HepG2 (cell line): Measurements from ENCODE around the gene NGDN. TPM values are rescaled to one million over a fixed set of nuclear protein-coding genes. Genes with fewer than 3 reads are reported as not detected.

Source experiments
- BCL6 ChIP-seq: IDR thresholded peaks from 2 replicates; pipeline ENCODE4 v1.6.1; 2016; ENCODE audit warnings: missing genetic modification reagents, missing compliant biosample characterization
- E2F5 ChIP-seq: sonication (generic); formaldehyde crosslinking; conservative IDR thresholded peaks from 2 replicates; pipeline ENCODE4 v1.4.0; 2020; ENCODE audit warnings: missing genetic modification reagents
- HIC2 ChIP-seq: sonication (generic); formaldehyde crosslinking; IDR thresholded peaks from 2 replicates; pipeline ENCODE4 v1.9.0; 2022; ENCODE audit warnings: low read depth, missing genetic modification reagents
- JUNB ChIP-seq: sonication (generic); formaldehyde crosslinking; IDR thresholded peaks from 2 replicates; pipeline ENCODE4 v1.8.0; 2022; ENCODE audit warnings: missing genetic modification reagents, mild to moderate bottlenecking, borderline replicate concordance
- KDM5A ChIP-seq: fragments of 200-600 bp; sonication (generic); IDR thresholded peaks from 2 replicates; pipeline ENCODE4 v1.7.0; 2018; ENCODE audit warnings: antibody characterized with exemption, mild to moderate bottlenecking, low read length, borderline replicate concordance
- KMT2A ChIP-seq: sonication (generic); formaldehyde crosslinking; IDR thresholded peaks from 2 replicates; pipeline ENCODE4 v1.4.0; 2020; ENCODE audit warnings: missing genetic modification reagents
- LCORL ChIP-seq, 2 experiments: fragments of 450-650 bp in 1 of 2; sonication (generic) in 1 of 2; formaldehyde crosslinking in 1 of 2; IDR thresholded peaks; 2 replicates each; pipeline versions ENCODE4 v1.5.0 to v1.6.1; 2017 to 2020; ENCODE audit warnings: antibody characterized with exemption in 1 of 2, missing genetic modification reagents in 1 of 2
- REST ChIP-seq, 2 experiments: IDR thresholded peaks; 2 replicates each; pipeline ENCODE4 v1.6.1; 2011 to 2012; ENCODE audit warnings: low read length in 2 of 2, borderline replicate concordance in 1 of 2, low read depth in 1 of 2, mild to moderate bottlenecking in 1 of 2, moderate library complexity in 1 of 2
- SP4 ChIP-seq: sonication (generic); formaldehyde crosslinking; IDR thresholded peaks from 2 replicates; pipeline ENCODE4 v1.8.1; 2023; ENCODE audit warnings: mild to moderate bottlenecking, missing genetic modification reagents
- TAF15 ChIP-seq: fragments of 200-400 bp; formaldehyde crosslinking; IDR thresholded peaks from one replicate; pipeline ENCODE4 v1.6.1; 2018; ENCODE audit warnings: mild to moderate bottlenecking, low read depth, low read length; ENCODE audit not compliant: poor library complexity, severe bottlenecking
- TBX3 ChIP-seq: fragments of 450-650 bp; IDR thresholded peaks from 2 replicates; pipeline ENCODE4 v1.6.1; 2017; ENCODE audit warnings: antibody characterized with exemption, mild to moderate bottlenecking, inconsistent platforms, borderline replicate concordance
- ZBTB37 ChIP-seq: sonication (generic); formaldehyde crosslinking; IDR thresholded peaks from 2 replicates; pipeline ENCODE4 v1.4.0; 2020; ENCODE audit warnings: mild to moderate bottlenecking, missing genetic modification reagents
- ZC3H4 ChIP-seq: sonication (generic); formaldehyde crosslinking; IDR thresholded peaks from 2 replicates; pipeline ENCODE4 v1.4.0; 2020; ENCODE audit warnings: missing genetic modification reagents, borderline replicate concordance
- ZFP90 ChIP-seq: sonication (generic); formaldehyde crosslinking; IDR thresholded peaks from 2 replicates; pipeline ENCODE4 v1.8.0; 2022; ENCODE audit warnings: missing genetic modification reagents, mild to moderate bottlenecking, inconsistent platforms, borderline replicate concordance
- ZNF713 ChIP-seq: sonication (generic); formaldehyde crosslinking; IDR thresholded peaks from 2 replicates; pipeline ENCODE4 v1.4.0; 2020; ENCODE audit warnings: mild to moderate bottlenecking, missing genetic modification reagents
- polyA plus RNA-seq, 8 experiments: library from polyadenylated mRNA; depleted of rRNA in 3 of 8; stranded (reverse) in 7 of 8; unstranded in 1 of 8; fragments of >200 nt; fragmentation: Illumina TruSeq in 4 of 8; extraction: Trizol in 4 of 8; gene quantifications; 2 replicates each; pipeline versions ENCODE4 v1.2.1 to v1.2.3, GENCODE V29; 2011 to 2016; ENCODE audit warnings: low read depth in 4 of 8, missing spikeins in 1 of 8, mixed read lengths in 1 of 8; ENCODE audit not compliant: insufficient read depth in 1 of 8
- total RNA-seq, 5 experiments: library from RNA; depleted of rRNA; stranded (reverse); fragments of >200 nt; fragmentation: Illumina TruSeq; extraction: Trizol; gene quantifications; 2 replicates each; pipeline ENCODE4 v1.2.3, GENCODE V29; 2016; ENCODE audit warnings: low read depth in 1 of 5

Gene NGDN
- total and polyA plus RNA-seq, 2 of the 13 experiments (the other 11 are each of a cell fraction or from before 2014, with no cell fraction given), result 154 to 216 TPM

- no peak for TF ChIP-seq ZBTB37 (CRISPR knock-in tag)
- TF ChIP-seq ZC3H4, result no peak
- peak; percentile 6; the same call in 1 of the 2 replicates for TF ChIP-seq KMT2A
- 0 out of 2 replicates have a peak, but pooled peaks have one; percentile 12 for TF ChIP-seq ZNF713
- TF ChIP-seq HIC2 (CRISPR knock-in tag), result peak; percentile 34; the same call in 1 of the 2 replicates
- no peak for TF ChIP-seq TBX3
- no peak for TF ChIP-seq REST (IDR thresholded peaks at IDR 0.05; ENCODE audit: borderline replicate concordance in 1 of 2, low read depth in 1 of 2, low read length in 2 of 2)
- no peak for TF ChIP-seq LCORL (IDR thresholded peaks at IDR 0.05)
- 0 out of 2 replicates have a peak, but pooled peaks have one; percentile 30 for TF ChIP-seq LCORL (CRISPR knock-in tag; IDR thresholded peaks at IDR 0.05)
- 0 out of 2 replicates have a peak, but pooled peaks have one; percentile 3 for TF ChIP-seq E2F5 (CRISPR knock-in tag)
- TF ChIP-seq BCL6 (CRISPR knock-in tag), result no peak
- peak; percentile 99 for TF ChIP-seq KDM5A
- TF ChIP-seq SP4 (CRISPR knock-in tag), result peak; percentile 50; the same call in 1 of the 2 replicates
- no peak for TF ChIP-seq TAF15
- peak; percentile 23; the same call in 1 of the 2 replicates for TF ChIP-seq ZFP90 (CRISPR knock-in tag)
- no peak for TF ChIP-seq JUNB (CRISPR knock-in tag)
Measured at GRCh38 chr14:23469906-23470403, 452 bp downstream of the NGDN start (continued).
